HG03460 (cell line): ENCODE data around the gene ITIH2.
"Not testable (repeated sequence)": the region's sequence is repeated elsewhere in the genome, so short reads cannot be mapped to it uniquely, and the experiment has no call there.

Experiments used
- ATAC-seq: cut with Tn5 transposase; IDR thresholded peaks from one replicate; pipeline ENCODE4 v1.9.1; 2021; ENCODE audit not compliant: unreplicated experiment

Gene ITIH2

GRCh38 chr10:7696545-7696944 lies 6.6 kb upstream of the ITIH2 start:
- ATAC-seq = no peak

- no peak for ATAC-seq
Observed at GRCh38 chr10:7697426-7697825, 5.7 kb upstream of the ITIH2 start.

- no peak for ATAC-seq
Observed at GRCh38 chr10:7700577-7701125, 2.5 kb upstream of the ITIH2 start.

GRCh38 chr10:7701158-7701742 lies 1.9 kb upstream of the ITIH2 start:
- ATAC-seq = no peak

- no peak for ATAC-seq
Observed at GRCh38 chr10:7702288-7702812, 766 bp upstream of the ITIH2 start.

GRCh38 chr10:7704071-7705016 lies 1.2 kb downstream of the ITIH2 start:
- ATAC-seq = no peak

- no peak for ATAC-seq
Observed at GRCh38 chr10:7705341-7705740, 2.2 kb downstream of the ITIH2 start.

GRCh38 chr10:7706534-7707073 lies 3.5 kb downstream of the ITIH2 start:
- no peak for ATAC-seq

- no peak for ATAC-seq
Observed at GRCh38 chr10:7707102-7707501, 4.0 kb downstream of the ITIH2 start.

GRCh38 chr10:7707858-7708622 lies 4.9 kb downstream of the ITIH2 start:
- ATAC-seq = no peak

- ATAC-seq = no peak
Observed at GRCh38 chr10:7708832-7709231, 5.7 kb downstream of the ITIH2 start.

- no peak for ATAC-seq
Observed at GRCh38 chr10:7710446-7710845, 7.3 kb downstream of the ITIH2 start.

GRCh38 chr10:7711075-7711474 lies 8.0 kb downstream of the ITIH2 start:
- ATAC-seq = not testable (repeated sequence)

GRCh38 chr10:7715515-7715914 lies 12.4 kb downstream of the ITIH2 start:
- no peak for ATAC-seq

GRCh38 chr10:7717767-7718166 lies 14.7 kb downstream of the ITIH2 start:
- ATAC-seq = no peak

- no peak for ATAC-seq
Observed at GRCh38 chr10:7718685-7719084, 15.6 kb downstream of the ITIH2 start.

GRCh38 chr10:7720478-7720877 lies 17.4 kb downstream of the ITIH2 start:
- no peak for ATAC-seq

GRCh38 chr10:7722927-7723529 lies 19.9 kb downstream of the ITIH2 start:
- ATAC-seq = no peak

- no peak for ATAC-seq
Observed at GRCh38 chr10:7734821-7735220, 31.7 kb downstream of the ITIH2 start.
